Measurements from ENCODE around the gene ZDHHC24.

Gene ZDHHC24

GRCh38 chr11:66559866-66560676 is 14.2 kb upstream of the ZDHHC24 start:
- no peak for TF ChIP-seq CTCF (IDR thresholded peaks at IDR 0.05; ENCODE audit: borderline replicate concordance, insufficient read depth, low read depth, low read length)
- H3K4me3 ChIP-seq (ENCODE audit: low read depth, low read length): no peak overlapping the region

- TF ChIP-seq CTCF (IDR thresholded peaks at IDR 0.05; ENCODE audit: borderline replicate concordance, insufficient read depth, low read depth, low read length): no peak
Observed at GRCh38 chr11:66559142-66559865, 13.5 kb upstream of the ZDHHC24 start.

GRCh38 chr11:66557733-66558326 is 12.0 kb upstream of the ZDHHC24 start:
- TF ChIP-seq CTCF (IDR thresholded peaks at IDR 0.05; ENCODE audit: borderline replicate concordance, insufficient read depth, low read depth, low read length): no peak
- H3K4me3 ChIP-seq (ENCODE audit: low read depth, low read length): no peak overlapping the region

More at GRCh38 chr11:66559142-66559865, 13.5 kb upstream of the ZDHHC24 start:
- no peak overlapping the region for H3K4me3 ChIP-seq (ENCODE audit: low read depth, low read length)

GRCh38 chr11:66556086-66556485 is 10.2 kb upstream of the ZDHHC24 start:
- TF ChIP-seq CTCF (IDR thresholded peaks at IDR 0.05; ENCODE audit: borderline replicate concordance, insufficient read depth, low read depth, low read length): no peak
- H3K4me3 ChIP-seq (ENCODE audit: low read depth, low read length): no peak overlapping the region

- H3K4me3 ChIP-seq (ENCODE audit: low read depth, low read length): no peak overlapping the region
- TF ChIP-seq CTCF (IDR thresholded peaks at IDR 0.05; ENCODE audit: borderline replicate concordance, insufficient read depth, low read depth, low read length): no peak
Observed at GRCh38 chr11:66555416-66555815, 9.6 kb upstream of the ZDHHC24 start.

GRCh38 chr11:66554602-66555001 is 8.8 kb upstream of the ZDHHC24 start:
- TF ChIP-seq CTCF (IDR thresholded peaks at IDR 0.05; ENCODE audit: borderline replicate concordance, insufficient read depth, low read depth, low read length): no peak
- H3K4me3 ChIP-seq (ENCODE audit: low read depth, low read length): no peak overlapping the region

Data from GM12875 (cell line).